CD14-positive monocyte (primary cell): ENCODE measurements around the gene COL15A1. TPM values are rescaled to one million over a fixed set of nuclear protein-coding genes. Genes with fewer than 3 reads are reported as not detected.

Source experiments
- DNase-seq, 3 donors: peaks; one replicate each; pipeline ENCODE4 v3.0.0-alpha.2; 2011 to 2022
- H2AFZ ChIP-seq: 2 replicates; pipeline ENCODE4 v1.6.0; 2012; ENCODE audit warnings: mild to moderate bottlenecking, low read depth, low read length, inconsistent platforms; ENCODE audit not compliant: insufficient read depth, poor library complexity, severe bottlenecking
- H3K27ac ChIP-seq, 2 donors: 1 replicate in 1 of 2; 2 replicates in 1 of 2; pipeline ENCODE4 v1.5.1; 2012 to 2013; ENCODE audit warnings: low read length in 2 of 2, control low read depth in 1 of 2, inconsistent platforms in 1 of 2, low read depth in 1 of 2, mild to moderate bottlenecking in 1 of 2
- H3K27me3 ChIP-seq, 2 donors: one replicate each; pipeline versions ENCODE4 v1.6.0 to v1.6.1; 2011 to 2013; ENCODE audit warnings: low read length in 2 of 2; ENCODE audit not compliant: control insufficient read depth in 2 of 2, insufficient read depth in 2 of 2
- H3K36me3 ChIP-seq, 2 donors: replicated peaks in 1 of 2; 1 replicate in 1 of 2; 2 replicates in 1 of 2; pipeline versions ENCODE4 v1.5.1 to v1.6.1; 2012 to 2013; ENCODE audit warnings: low read length in 2 of 2, control low read depth in 1 of 2, inconsistent platforms in 1 of 2, mild to moderate bottlenecking in 1 of 2; ENCODE audit not compliant: insufficient read depth in 2 of 2, control insufficient read depth in 1 of 2
- H3K4me1 ChIP-seq, 2 donors: 1 replicate in 1 of 2; 2 replicates in 1 of 2; pipeline versions ENCODE4 v1.5.1 to v1.6.1; 2012 to 2013; ENCODE audit warnings: low read length in 2 of 2, control low read depth in 1 of 2, inconsistent platforms in 1 of 2, mild to moderate bottlenecking in 1 of 2, moderate library complexity in 1 of 2; ENCODE audit not compliant: insufficient read depth in 2 of 2, control insufficient read depth in 1 of 2
- H3K4me2 ChIP-seq: replicated peaks from 2 replicates; pipeline ENCODE3; 2012; ENCODE audit warnings: low read length, moderate library complexity, mild to moderate bottlenecking; ENCODE audit not compliant: poor library complexity, severe bottlenecking; ENCODE audit errors: extremely low read depth
- H3K4me3 ChIP-seq, 3 experiments: fragments of 200-600 bp in 1 of 3; sonication (generic) in 1 of 3; replicated peaks in 1 of 3; 1 replicate in 2 of 3; 2 replicates in 1 of 3; pipeline ENCODE4 v1.5.1; 2011 to 2013; ENCODE audit warnings: low read length in 3 of 3, mild to moderate bottlenecking in 3 of 3, control low read depth in 2 of 3, low read depth in 2 of 3, inconsistent platforms in 1 of 3, moderate library complexity in 1 of 3
- H3K79me2 ChIP-seq: 2 replicates; pipeline ENCODE4 v1.6.0; 2012; ENCODE audit warnings: mild to moderate bottlenecking, control low read depth, inconsistent platforms, low read length, moderate library complexity; ENCODE audit not compliant: insufficient read depth
- H3K9ac ChIP-seq: 2 replicates; pipeline ENCODE4 v1.6.0; 2017; ENCODE audit warnings: low read length, mild to moderate bottlenecking; ENCODE audit not compliant: insufficient read depth, poor library complexity, severe bottlenecking
- H3K9me3 ChIP-seq, 2 donors: replicated peaks in 1 of 2; 1 replicate in 1 of 2; 2 replicates in 1 of 2; pipeline versions ENCODE4 v1.5.1 to v1.6.1; 2012 to 2013; ENCODE audit warnings: low read length in 2 of 2, control low read depth in 1 of 2; ENCODE audit not compliant: control insufficient read depth in 1 of 2, insufficient read depth in 1 of 2
- H4K20me1 ChIP-seq: 2 replicates; pipeline ENCODE4 v1.6.0; 2012; ENCODE audit warnings: mild to moderate bottlenecking, low read length, control low read depth, moderate library complexity; ENCODE audit not compliant: insufficient read depth
- H3K27ac Mint-ChIP-seq, 7 donors: one replicate each; pipeline ENCODE4 v1.8.0; 2020; ENCODE audit warnings: mild to moderate bottlenecking in 7 of 7, mixed read lengths in 7 of 7, moderate library complexity in 6 of 7, inconsistent platforms in 2 of 7
- H3K27me3 Mint-ChIP-seq, 3 donors: one replicate each; pipeline ENCODE4 v1.8.0; 2021 to 2022; ENCODE audit warnings: low read depth in 3 of 3, mild to moderate bottlenecking in 3 of 3, mixed read lengths in 3 of 3, moderate library complexity in 3 of 3, inconsistent platforms in 1 of 3
- H3K36me3 Mint-ChIP-seq, 2 donors: one replicate each; pipeline ENCODE4 v1.8.0; 2020; ENCODE audit warnings: mixed read lengths in 2 of 2, inconsistent platforms in 1 of 2, mild to moderate bottlenecking in 1 of 2
- H3K4me1 Mint-ChIP-seq: one replicate; pipeline ENCODE4 v1.8.0; 2020; ENCODE audit warnings: mild to moderate bottlenecking, mixed read lengths
- H3K4me3 Mint-ChIP-seq, 2 donors: one replicate each; pipeline ENCODE4 v1.8.0; 2020; ENCODE audit warnings: mild to moderate bottlenecking in 2 of 2, mixed read lengths in 2 of 2, moderate library complexity in 1 of 2
- H3K9me3 Mint-ChIP-seq, 7 donors: one replicate each; pipeline ENCODE4 v1.8.0; 2020 to 2022; ENCODE audit warnings: mixed read lengths in 7 of 7, mild to moderate bottlenecking in 6 of 7, moderate library complexity in 6 of 7, inconsistent platforms in 2 of 7
- WGBS: methylation state at CpG from one replicate; pipeline ENCODE4 v1.1.5; 2013; ENCODE audit warnings: missing lambda C conversion rate; ENCODE audit not compliant: insufficient coverage; 5-methylcytosine and 5-hydroxymethylcytosine counted together
- intact Hi-C, 2 donors: fragments of 100-400 bp; cut with micrococcal nuclease; formaldehyde crosslinking; loops; one replicate each; pipeline versions ENCODE4 v1.15.0 to v1.15.1; 2023
- polyA plus RNA-seq, 3 donors: library from polyadenylated mRNA; depleted of rRNA in 1 of 3; unstranded in 2 of 3; stranded (reverse) in 1 of 3; fragments of 300-500 nt in 2 of 3; fragments of >200 nt in 1 of 3; fragmentation: Illumina TruSeq in 2 of 3; gene quantifications; 1 replicate in 2 of 3; 2 replicates in 1 of 3; pipeline ENCODE4 v1.2.3, GENCODE V29; 2012 to 2021
- TF ChIP-seq, protein P1 (sequence below): fragments of 200-600 bp; IDR thresholded peaks from one replicate; pipeline ENCODE4 v1.8.0; 2022; ENCODE audit warnings: antibody characterized with exemption, mild to moderate bottlenecking

Gene COL15A1
- polyA plus RNA-seq, 3 donors = 0.03 to 0.14 (median 0.11) TPM

DNA sequence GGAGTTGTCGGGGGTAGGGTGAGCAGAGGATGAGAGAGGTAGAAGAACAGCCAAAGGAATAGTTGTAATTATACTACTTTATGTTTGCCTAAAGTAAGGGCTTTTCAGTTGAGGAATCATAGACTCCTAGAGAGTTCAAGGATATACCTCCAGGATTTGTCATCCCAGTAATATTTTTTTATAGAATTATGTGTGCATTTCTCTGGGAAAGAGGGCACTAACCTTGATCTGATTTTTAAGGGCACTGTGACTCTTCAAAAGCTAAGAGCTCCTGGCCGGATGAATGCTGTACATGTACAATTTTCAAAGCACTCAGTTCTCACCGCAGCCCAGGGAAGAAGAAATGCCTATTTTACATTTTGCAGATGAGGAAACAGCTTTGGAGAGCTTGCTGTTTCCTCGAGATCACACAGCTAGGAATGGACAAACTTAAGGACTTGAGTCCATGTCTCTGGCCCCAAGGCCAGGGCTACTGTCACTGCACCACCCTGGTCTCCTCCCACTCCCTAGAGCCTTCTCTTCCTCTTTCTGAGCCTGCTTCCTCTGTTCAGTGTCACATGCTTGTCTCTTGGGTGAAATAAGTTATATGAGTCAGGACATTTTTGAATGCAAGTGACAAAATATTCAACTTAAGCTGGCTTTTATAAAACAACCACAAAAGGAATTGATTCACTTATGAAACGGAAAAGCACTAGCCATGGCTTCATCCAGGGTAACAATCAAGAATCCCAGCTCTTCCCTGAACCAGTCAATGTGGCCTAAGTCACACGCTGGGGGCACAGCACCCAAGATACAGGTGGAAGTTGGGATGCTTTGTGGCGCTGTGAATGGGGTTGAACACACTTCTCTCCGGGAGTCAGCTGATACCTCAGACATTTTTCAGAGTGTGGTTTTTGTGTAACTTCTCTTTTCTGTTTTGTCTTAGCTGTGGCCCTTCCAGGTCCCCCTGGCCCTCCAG, 115.5 kb downstream of the COL15A1 start:
- peak overlapping the region; percentile 39 to 81 for H3K4me3 Mint-ChIP-seq
- Histone ChIP-seq H3K4me3 (peak overlapping the region in 2 of 3 experiments; percentile 30 to 60), H3K36me3 (no peaks in the 10 kb centered on the region), H3K9me3 (no peaks in the 10 kb centered on the region), H3K9ac (peak overlapping the region; percentile 35), H4K20me1 (no peaks in the 10 kb centered on the region), H2AFZ (peak overlapping the region; percentile 13), H3K27ac (peak overlapping the region; percentile 87 to 88), H3K4me2 (peak overlapping the region; percentile 69), H3K27me3 (peaks cover 13 to 27% of the 10 kb centered on the region in 2 donors), H3K4me1 (peaks cover 51 to 54% of the 10 kb centered on the region in 2 donors), H3K79me2 (no peaks in the 10 kb centered on the region)
- peaks cover 0 to 2% (median 0%) of the 10 kb centered on the region in 7 donors for H3K9me3 Mint-ChIP-seq
- DNase-seq = peak; percentile 94 to 96 (median 94)
- H3K36me3 Mint-ChIP-seq = peaks cover 9 to 19% of the 10 kb centered on the region in 2 donors
- intact Hi-C loops = loop anchor here (2.0 to 10.0 kb wide), 3 partner anchors 20 to 54 kb away; partner anchors contain the start of gene TGFBR1 (in 2 of the 2)
- peaks cover 51% of the 10 kb centered on the region for H3K4me1 Mint-ChIP-seq
- peaks cover 20 to 28% (median 26%) of the 10 kb centered on the region in 3 donors for H3K27me3 Mint-ChIP-seq
- 0% methylated on average over 3 of the region's 8 CpGs for WGBS
- TF ChIP-seq, protein P1, sequence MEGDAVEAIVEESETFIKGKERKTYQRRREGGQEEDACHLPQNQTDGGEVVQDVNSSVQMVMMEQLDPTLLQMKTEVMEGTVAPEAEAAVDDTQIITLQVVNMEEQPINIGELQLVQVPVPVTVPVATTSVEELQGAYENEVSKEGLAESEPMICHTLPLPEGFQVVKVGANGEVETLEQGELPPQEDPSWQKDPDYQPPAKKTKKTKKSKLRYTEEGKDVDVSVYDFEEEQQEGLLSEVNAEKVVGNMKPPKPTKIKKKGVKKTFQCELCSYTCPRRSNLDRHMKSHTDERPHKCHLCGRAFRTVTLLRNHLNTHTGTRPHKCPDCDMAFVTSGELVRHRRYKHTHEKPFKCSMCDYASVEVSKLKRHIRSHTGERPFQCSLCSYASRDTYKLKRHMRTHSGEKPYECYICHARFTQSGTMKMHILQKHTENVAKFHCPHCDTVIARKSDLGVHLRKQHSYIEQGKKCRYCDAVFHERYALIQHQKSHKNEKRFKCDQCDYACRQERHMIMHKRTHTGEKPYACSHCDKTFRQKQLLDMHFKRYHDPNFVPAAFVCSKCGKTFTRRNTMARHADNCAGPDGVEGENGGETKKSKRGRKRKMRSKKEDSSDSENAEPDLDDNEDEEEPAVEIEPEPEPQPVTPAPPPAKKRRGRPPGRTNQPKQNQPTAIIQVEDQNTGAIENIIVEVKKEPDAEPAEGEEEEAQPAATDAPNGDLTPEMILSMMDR = no peak
- peak overlapping the region; percentile 96 to 99 (median 98) for H3K27ac Mint-ChIP-seq

DNA sequence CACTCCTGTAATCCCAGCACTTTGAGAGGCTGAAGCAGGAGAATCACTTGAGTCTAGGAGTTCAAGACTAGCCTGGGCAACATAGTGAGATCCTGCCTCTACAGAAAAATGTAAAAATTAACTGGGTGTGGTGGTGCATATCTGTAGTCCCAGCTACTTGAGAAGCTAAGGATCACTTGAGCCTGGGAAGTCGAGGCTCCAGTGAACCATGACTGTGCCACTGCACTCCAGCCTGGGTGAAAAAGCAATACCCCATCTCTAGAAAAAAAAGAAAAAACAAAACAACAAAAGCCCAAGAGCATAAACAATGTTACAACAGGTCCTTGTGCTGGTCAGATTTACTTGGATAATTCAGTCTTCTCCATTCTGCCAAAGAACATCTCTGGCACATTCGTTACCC, 116.9 kb downstream of the COL15A1 start:
- no CpG with 5 or more reads among the region's 2 CpGs for WGBS
- H3K4me3 ChIP-seq = no peak overlapping the region

More for the DNA sequence above, 116.9 kb downstream of the COL15A1 start:
- no peak for DNase-seq
- Histone ChIP-seq H3K36me3 (no peaks in the 10 kb centered on the region), H4K20me1 (no peaks in the 10 kb centered on the region), H3K27me3 (peaks cover 3 to 13% of the 10 kb centered on the region in 2 donors), H3K9ac (no peak overlapping the region), H3K4me2 (no peak overlapping the region), H2AFZ (no peak overlapping the region), H3K79me2 (no peaks in the 10 kb centered on the region), H3K9me3 (no peaks in the 10 kb centered on the region), H3K4me1 (peaks cover 51 to 54% of the 10 kb centered on the region in 2 donors), H3K27ac (peak overlapping the region; percentile 87 to 88)
- H3K9me3 Mint-ChIP-seq = peaks cover 0 to 2% (median 0%) of the 10 kb centered on the region in 7 donors
- intact Hi-C loops = no loop called here
- TF ChIP-seq, protein P1 = no peak
- H3K4me3 Mint-ChIP-seq = no peak overlapping the region
- peak overlapping the region in 5 of 7 donors; percentile 13 to 78 (median 59) for H3K27ac Mint-ChIP-seq
- peaks cover 6 to 15% (median 12%) of the 10 kb centered on the region in 3 donors for H3K27me3 Mint-ChIP-seq
- H3K36me3 Mint-ChIP-seq = peaks cover 6 to 7% of the 10 kb centered on the region in 2 donors
- H3K4me1 Mint-ChIP-seq = peaks cover 49% of the 10 kb centered on the region
